DMS53 treated with DMSO at 0.1 percent for 48 hours (cell line): Measurements from ENCODE around the gene DNAJC6.
"Not testable (repeated sequence)": the region's sequence is repeated elsewhere in the genome, so short reads cannot be mapped to it uniquely, and the experiment has no call there.

Experiments used
- DNase-seq: peaks from one replicate; lab custom pipeline; 2025; ENCODE audit not compliant: unreplicated experiment; lab: John Stamatoyannopoulos, UW

Gene DNAJC6

DNA sequence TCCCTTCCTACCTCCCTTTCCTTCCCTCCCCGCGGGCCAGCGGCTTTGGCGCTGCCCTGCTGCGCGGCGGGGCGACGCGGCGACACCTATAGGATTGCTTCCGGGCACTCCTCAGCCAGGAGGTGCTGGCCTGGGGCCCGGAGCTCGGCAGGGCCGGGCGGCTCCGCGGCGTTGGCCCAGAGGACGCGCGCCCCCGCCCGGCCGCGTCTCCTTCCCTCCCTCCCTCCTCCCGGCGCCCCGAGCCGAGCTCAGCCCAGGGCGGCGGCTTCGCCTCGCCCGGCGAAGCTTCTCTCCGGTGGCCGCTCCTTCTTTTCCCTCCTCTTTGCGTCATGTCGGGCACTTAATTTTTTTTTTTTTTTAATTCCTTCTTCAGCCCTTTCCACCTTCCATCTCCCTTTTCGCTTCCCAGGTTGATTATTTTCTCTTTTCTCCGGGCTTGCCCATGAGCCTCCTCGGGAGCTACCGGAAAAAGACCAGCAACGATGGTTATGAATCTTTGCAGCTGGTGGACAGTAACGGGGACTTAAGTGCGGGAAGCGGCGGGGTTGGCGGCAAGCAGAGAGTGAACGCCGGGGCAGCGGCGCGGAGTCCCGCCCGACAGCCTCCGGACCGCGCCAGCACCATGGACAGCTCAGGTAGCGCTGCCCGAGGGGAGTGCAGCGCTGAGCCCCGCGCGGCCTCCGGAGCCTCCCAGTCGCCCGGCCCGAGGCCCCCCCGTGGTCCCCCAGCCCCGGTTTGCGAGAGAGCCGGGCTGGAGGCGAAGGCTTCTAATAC, at the start of gene DNAJC6:
TSS of gene DNAJC6 (plus strand) at position 240 of the 774 bp plus-strand sequence. CDS start at position 443, 203 bp downstream.
- peak; percentile 84 for DNase-seq

GRCh38 chr1:65259816-65260215, 49.5 kb upstream of the DNAJC6 start:
- no peak for DNase-seq

DNA sequence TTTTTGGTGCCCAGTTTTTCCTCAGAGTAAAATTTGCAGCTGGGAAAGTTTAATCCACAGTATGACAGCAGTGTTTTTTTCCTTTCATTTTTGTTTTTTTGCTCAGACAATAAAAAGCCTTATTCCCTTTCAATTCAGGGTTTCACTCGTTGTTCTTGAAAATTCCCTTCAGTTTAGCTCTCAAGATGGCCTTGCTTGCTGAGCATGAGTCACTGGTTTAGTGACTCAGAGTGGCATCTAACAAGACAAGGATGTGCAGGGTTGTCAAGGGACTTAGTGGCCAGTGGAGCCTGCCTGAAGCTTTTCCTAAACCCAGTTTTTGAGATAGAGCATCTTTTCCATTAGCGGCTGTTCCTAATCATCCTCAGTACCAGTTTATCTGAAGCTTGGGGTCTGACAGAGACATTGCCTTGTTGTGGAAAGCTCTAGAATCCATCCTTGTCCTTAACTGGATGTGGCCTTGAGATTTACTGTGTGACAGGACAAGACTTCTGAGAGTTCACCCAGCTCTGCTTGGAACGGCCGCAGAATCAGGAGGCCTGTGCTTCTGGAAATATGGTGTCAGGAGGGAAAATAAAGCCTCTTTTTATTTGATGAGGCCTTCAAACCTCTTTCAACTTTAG, 48.4 kb upstream of the DNAJC6 start:
- peak; percentile 84 for DNase-seq

DNA sequence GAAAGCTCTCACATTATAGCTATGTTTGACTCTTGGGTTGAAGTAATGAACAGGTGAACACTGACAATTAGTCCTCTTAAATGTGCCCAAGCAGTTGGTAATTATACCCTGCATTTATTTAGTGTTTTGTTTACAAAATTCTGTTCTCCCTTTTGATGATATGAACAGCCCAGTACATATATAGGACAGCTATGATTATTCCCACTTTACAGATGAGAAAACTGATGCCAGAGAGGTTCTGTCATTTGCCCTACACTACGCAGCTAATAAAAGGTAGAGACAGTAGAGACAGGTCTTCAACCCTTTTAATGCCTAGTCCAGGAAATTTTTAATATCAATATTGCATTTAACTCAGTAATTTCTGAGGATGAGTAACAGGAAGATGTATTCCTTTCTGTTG, 46.1 kb upstream of the DNAJC6 start:
- DNase-seq, result no peak

DNA sequence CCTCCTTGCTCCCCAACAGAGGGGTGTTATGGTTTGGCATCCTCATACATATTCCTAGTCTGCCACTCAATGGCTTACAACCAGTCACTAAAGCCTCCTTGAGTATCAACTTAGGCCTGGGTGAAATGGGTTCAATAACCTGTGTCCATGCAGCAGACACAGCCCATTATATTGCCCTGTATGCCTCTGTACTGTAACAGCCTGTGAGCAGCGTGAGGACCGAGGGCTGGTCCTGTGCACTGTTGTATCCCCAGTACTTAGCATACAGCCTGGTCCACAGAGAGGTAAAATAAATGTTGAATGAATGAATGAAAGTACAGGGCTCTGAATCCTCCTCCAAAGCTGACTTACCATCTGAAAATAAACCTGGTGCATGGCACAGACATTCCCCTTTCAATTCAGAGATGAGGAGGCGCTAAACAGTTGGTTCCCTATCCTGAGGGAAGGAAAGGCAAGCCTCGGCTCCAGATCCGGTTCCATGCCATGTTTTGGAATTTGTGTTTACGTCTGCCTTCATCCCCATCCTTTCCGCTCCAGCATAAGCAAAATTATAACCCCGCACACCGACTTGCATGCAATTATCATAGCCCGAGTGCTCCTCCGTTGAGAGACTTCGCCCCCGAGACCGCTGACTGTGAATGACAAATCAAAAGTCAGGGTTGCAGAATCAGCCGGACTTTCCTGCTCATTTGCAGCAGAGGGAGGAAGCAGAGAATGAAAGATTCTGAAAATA, 45.0 kb upstream of the DNAJC6 start:
- no peak for DNase-seq

DNA sequence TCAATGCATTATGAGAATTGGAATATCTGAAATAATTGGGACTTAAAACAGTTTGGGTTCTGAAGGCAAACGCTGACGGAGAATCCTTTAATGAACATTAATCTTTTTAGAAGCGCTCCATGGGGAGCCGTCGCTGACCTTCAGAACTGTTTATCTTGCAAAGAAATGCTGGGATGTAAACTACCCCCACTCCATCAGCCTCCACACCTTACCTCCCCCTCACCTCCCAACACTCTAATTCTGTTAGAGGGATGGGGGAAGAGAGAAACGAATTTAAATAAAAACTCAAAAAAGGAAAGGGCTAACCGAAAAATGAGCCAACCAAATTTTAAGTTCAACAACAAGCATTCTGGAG, 44.1 kb upstream of the DNAJC6 start:
- no peak for DNase-seq

GRCh38 chr1:65265651-65266351, 43.5 kb upstream of the DNAJC6 start:
- DNase-seq, result peak; percentile 15

DNA sequence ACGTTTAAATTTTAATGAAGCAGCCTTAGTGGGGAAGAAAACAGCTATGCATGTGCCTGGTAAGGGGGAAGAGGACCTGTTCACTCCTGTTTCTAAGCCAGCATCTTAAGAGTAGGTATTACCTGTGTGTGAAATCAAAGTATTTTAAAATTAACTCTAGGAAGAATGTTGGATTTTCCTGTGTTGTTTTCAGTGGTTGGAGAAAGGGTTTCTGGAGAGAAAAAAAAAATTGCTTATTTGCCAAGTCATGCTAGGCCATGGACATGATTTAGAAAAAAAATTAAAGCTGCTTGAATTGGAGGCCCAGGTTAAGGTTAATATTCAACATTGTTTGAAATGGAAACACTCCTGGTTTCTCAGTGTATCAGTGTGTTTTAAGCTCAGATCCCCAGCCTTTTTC, 42.9 kb upstream of the DNAJC6 start:
- no peak for DNase-seq

DNA sequence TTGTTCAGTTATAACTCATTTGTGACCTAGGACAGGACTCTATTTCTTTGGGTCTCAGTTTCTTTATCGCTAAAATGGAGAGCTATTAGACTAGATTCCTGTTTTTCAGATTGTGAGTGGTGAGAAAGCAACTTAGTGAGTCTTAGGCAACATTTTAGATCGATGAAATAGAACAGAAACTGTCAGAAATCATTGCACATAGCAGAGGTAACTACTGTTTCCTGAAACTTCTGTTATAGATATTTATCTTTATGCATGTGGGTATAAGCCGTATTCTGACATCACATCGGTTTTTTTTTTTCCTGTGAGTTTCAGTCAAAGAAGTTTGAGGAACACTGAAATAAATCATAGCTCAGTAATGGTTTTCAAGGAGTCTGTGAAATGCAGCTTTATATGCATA, 42.1 kb upstream of the DNAJC6 start:
- DNase-seq, result no peak

GRCh38 chr1:65267683-65268082, 41.7 kb upstream of the DNAJC6 start:
- peak; percentile 25 for DNase-seq

- DNase-seq, result no peak
Measured at GRCh38 chr1:65269612-65270011, 39.7 kb upstream of the DNAJC6 start.

DNA sequence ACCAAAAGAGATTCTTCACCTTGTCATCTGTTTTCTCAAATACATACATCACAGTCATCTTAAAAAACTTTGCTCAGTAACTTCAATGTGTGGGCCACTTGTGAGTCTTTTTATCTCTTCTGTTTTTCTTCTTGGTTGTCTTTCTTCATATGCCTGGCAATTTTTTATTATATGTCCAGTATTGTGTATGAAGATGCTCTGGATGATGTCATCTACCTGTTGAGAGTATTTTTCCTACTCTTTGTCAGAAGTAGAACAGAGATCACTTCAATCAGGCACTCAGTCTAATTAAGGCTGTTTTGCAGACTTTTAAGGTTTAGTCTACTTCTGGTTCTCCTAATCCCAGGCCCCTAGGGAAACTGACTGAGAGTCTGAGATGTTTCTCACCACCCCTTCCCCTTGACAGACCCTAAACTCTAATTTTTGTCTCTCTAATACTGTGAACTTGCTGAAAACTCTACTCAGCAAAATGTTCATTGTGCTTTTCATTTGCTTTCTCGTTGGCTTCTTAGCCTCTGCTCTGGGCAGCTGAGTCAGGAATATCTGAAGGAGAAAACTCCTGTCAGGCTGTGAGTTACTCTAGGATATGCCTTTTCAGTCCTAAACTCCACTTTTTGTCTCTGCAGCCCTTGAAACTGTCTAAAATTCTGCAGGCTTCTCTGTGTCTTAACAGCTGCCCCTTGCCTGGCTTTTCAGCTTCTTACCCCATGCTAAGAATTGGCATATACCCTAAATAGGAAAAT, 33.0 kb upstream of the DNAJC6 start:
- DNase-seq, result no peak

DNA sequence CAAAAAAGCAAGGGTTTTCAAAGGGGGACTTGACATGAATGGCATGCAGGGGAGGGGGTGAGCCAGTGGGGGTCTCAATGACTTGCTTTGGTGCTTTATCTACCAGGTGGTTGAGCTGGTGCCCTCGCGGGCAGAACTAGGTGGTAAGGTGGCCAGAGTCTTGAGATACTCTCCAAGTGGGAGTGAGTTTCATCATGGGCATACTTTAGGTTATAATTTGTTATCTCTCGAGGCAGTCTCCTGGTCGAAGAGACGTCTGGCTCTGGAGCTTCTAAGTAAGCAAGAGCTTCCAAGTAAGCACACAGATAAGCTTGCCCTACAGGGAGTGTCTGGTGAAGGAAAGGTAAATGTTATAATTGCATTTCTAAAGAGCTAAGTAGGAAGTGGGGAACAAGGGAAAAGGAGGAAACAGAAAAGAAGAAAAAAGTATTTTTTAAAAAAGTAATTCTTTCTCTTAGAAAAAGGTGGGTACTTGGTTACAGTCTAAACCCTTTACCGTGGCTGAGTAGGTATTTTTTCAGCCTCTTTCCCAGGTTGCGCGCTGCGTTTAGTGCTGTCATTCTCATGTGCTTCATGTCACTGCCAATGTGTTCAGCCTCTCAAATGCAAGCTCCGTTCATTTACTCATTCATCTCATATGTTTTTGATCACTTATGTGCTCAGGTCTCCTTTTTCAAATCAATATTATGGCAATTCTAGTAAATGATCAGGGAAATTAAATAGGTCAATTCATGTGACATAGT, 31.6 kb upstream of the DNAJC6 start:
- DNase-seq, result no peak

GRCh38 chr1:65278376-65279069, 30.8 kb upstream of the DNAJC6 start:
- no peak for DNase-seq

- no peak for DNase-seq
Measured at GRCh38 chr1:65279070-65279779, 30.1 kb upstream of the DNAJC6 start.

GRCh38 chr1:65281846-65282245, 27.5 kb upstream of the DNAJC6 start:
- no peak for DNase-seq

- DNase-seq, result no peak
Measured at GRCh38 chr1:65284229-65284628, 25.1 kb upstream of the DNAJC6 start.

GRCh38 chr1:65289449-65289848, 19.9 kb upstream of the DNAJC6 start:
- no peak for DNase-seq

GRCh38 chr1:65291818-65292217, 17.5 kb upstream of the DNAJC6 start:
- DNase-seq, result not testable (repeated sequence)
